Astrocyte (in vitro differentiated cells and primary cell): Measurements from ENCODE around the gene GRAP. TPM values are rescaled to one million over a fixed set of nuclear protein-coding genes. Genes with fewer than 3 reads are reported as not detected.

Experiments used
- DNase-seq: peaks from one replicate; pipeline ENCODE4 v3.0.0-alpha.2; 2010; ENCODE audit warnings: low read depth
- FAIRE-seq: peaks from 2 replicates; lab custom pipeline; 2011; peaks lifted over from hg19 to GRCh38; lab: Jason Lieb, UNC
- H2AFZ ChIP-seq: 2 replicates; pipeline ENCODE4 v1.6.0; 2012; ENCODE audit warnings: low read depth, low read length, inconsistent platforms
- H3K27ac ChIP-seq: 2 replicates; pipeline ENCODE4 v1.5.1; 2011; ENCODE audit warnings: low read depth, low read length, inconsistent platforms
- H3K27me3 ChIP-seq: 2 replicates; pipeline ENCODE4 v1.6.0; 2011; ENCODE audit warnings: low read length, inconsistent platforms; ENCODE audit not compliant: insufficient read depth
- H3K36me3 ChIP-seq: 2 replicates; pipeline ENCODE4 v1.5.1; 2011; ENCODE audit warnings: low read length, inconsistent platforms; ENCODE audit not compliant: insufficient read depth
- H3K4me1 ChIP-seq: 2 replicates; pipeline ENCODE4 v1.5.1; 2011; ENCODE audit warnings: low read length, inconsistent platforms; ENCODE audit not compliant: insufficient read depth
- H3K4me2 ChIP-seq: 2 replicates; pipeline ENCODE4 v1.6.0; 2012; ENCODE audit warnings: low read length, inconsistent platforms
- H3K4me3 ChIP-seq: 2 replicates; pipeline ENCODE4 v1.5.1; 2011; ENCODE audit warnings: low read depth, mild to moderate bottlenecking, low read length, inconsistent platforms; ENCODE audit not compliant: insufficient read depth
- H3K79me2 ChIP-seq: 2 replicates; pipeline ENCODE4 v1.6.0; 2012; ENCODE audit warnings: mild to moderate bottlenecking, low read length, inconsistent platforms; ENCODE audit not compliant: insufficient read depth
- H3K9ac ChIP-seq: 2 replicates; pipeline ENCODE4 v1.6.0; 2012; ENCODE audit warnings: mild to moderate bottlenecking, low read length, inconsistent platforms
- H3K9me3 ChIP-seq: 2 replicates; pipeline ENCODE4 v1.5.1; 2012; ENCODE audit warnings: low read depth, mild to moderate bottlenecking, low read length, inconsistent platforms; ENCODE audit not compliant: insufficient read depth
- H4K20me1 ChIP-seq: 2 replicates; pipeline ENCODE4 v1.6.0; 2012; ENCODE audit warnings: low read length, inconsistent platforms; ENCODE audit not compliant: insufficient read depth
- H3K27ac Mint-ChIP-seq: one replicate; pipeline ENCODE4 v1.8.0; 2021; ENCODE audit warnings: mild to moderate bottlenecking, mixed read lengths; ENCODE audit not compliant: unreplicated experiment
- H3K27me3 Mint-ChIP-seq: one replicate; pipeline ENCODE4 v1.8.0; 2021; ENCODE audit warnings: low read depth, mixed read lengths; ENCODE audit not compliant: unreplicated experiment
- H3K36me3 Mint-ChIP-seq: one replicate; pipeline ENCODE4 v1.8.0; 2021; ENCODE audit warnings: low read depth, mixed read lengths; ENCODE audit not compliant: unreplicated experiment
- H3K4me1 Mint-ChIP-seq: one replicate; pipeline ENCODE4 v1.8.0; 2021; ENCODE audit warnings: low read depth, mixed read lengths; ENCODE audit not compliant: unreplicated experiment
- H3K4me3 Mint-ChIP-seq: one replicate; pipeline ENCODE4 v1.8.0; 2021; ENCODE audit warnings: mild to moderate bottlenecking, moderate library complexity, mixed read lengths; ENCODE audit not compliant: unreplicated experiment
- H3K9me3 Mint-ChIP-seq: one replicate; pipeline ENCODE4 v1.8.0; 2021; ENCODE audit warnings: mild to moderate bottlenecking, mixed read lengths; ENCODE audit not compliant: unreplicated experiment
- EZH2 ChIP-seq: IDR thresholded peaks from 2 replicates; pipeline ENCODE4 v1.6.1; 2012; ENCODE audit warnings: mild to moderate bottlenecking, low read length, inconsistent platforms; ENCODE audit not compliant: insufficient read depth
- total RNA-seq: library from RNA; stranded (reverse); gene quantifications from 2 replicates; pipeline ENCODE4 v1.2.1, GENCODE V29; 2021
- TF ChIP-seq, protein P1 (sequence below): IDR thresholded peaks from 2 replicates; pipeline ENCODE4 v1.5.1; 2011; ENCODE audit warnings: low read depth, mild to moderate bottlenecking, inconsistent platforms, low read length, moderate library complexity; ENCODE audit not compliant: insufficient read depth

GRAP gene
- total RNA-seq, 1 donor from 2014 or later: 0.30 TPM

DNA sequence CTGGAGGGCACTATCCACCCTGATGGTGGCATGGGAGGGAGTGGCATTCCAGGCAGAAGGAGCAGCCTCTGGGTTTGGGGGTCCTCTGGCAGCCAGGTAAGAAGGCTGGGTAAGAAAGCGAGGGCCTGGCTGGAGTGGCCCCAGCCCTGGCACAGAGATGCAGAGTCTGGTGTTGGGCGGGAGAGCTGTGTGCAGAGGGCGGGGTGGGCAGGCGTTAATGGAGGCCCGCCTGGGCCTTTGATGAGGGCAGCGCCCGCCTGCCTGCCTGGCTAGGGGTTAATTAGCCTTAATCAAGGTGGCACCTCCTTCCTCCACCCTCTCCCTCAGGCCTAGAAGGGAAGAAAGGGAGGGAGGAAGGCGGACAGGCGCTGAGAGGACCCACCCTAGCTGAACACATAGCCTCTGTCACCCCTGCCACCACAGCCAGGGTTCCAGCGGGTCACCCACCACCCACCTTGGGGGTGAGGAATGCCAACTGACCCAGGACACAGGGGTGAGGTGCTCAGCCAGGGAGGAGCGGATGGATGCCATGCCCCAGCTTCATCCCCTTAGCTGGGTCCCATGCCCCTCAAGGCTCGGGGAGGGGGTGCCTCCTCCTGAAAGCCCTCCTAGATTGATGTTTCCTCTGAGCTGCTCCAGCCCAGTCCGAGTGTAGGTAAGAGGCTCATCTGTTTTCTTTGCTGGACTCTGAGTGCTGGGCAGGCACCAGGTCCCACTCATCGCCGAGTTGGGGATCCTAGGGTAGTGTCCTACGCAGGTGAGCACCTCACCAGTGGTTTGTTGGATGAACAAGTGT, 28.8 kb downstream of the GRAP start:
- no peaks in the 10 kb centered on the region for H4K20me1 ChIP-seq
- H3K9me3 Mint-ChIP-seq: no peaks in the 10 kb centered on the region
- H3K9me3 ChIP-seq: no peaks in the 10 kb centered on the region
- H3K9ac ChIP-seq: no peak overlapping the region
- DNase-seq (no peak), FAIRE-seq (no peak)
- peaks cover 3% of the 10 kb centered on the region for H3K27me3 ChIP-seq
- H3K4me3 ChIP-seq: no peak overlapping the region
- H3K36me3 ChIP-seq: no peaks in the 10 kb centered on the region
- no peak overlapping the region for H2AFZ ChIP-seq
- peaks cover 41% of the 10 kb centered on the region for H3K27me3 Mint-ChIP-seq
- no peaks in the 10 kb centered on the region for H3K36me3 Mint-ChIP-seq
- no peaks in the 10 kb centered on the region for H3K79me2 ChIP-seq
- no peaks in the 10 kb centered on the region for H3K4me1 Mint-ChIP-seq
- TF ChIP-seq EZH2: no peak
- no peak overlapping the region for H3K27ac ChIP-seq
- H3K4me2 ChIP-seq: no peak overlapping the region
- H3K4me3 Mint-ChIP-seq: no peak overlapping the region
- no peak overlapping the region for H3K27ac Mint-ChIP-seq
- H3K4me1 ChIP-seq: no peaks in the 10 kb centered on the region

DNA sequence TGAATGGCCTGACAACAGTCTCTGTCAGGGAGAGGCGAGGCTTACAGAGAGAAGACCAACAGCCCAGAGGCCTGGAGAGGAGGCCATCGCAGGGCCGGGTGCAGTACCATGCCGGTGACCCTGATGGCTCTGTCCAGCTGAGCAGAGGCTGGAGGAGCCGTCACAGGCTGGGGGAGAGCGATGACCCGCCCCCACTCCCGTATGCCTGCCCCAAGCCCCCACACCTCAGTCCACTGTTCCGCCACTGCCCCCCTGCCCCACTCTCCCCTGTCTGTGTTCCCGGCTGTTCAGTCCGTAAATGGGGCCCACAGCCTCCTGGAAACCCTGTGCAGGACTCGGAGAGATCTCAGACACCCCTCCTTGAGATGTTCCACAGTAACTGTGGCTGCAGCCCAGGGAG, 29.4 kb downstream of the GRAP start:
- Mint-ChIP-seq H3K4me1 (peaks cover under 1% of the 10 kb centered on the region), H3K27ac (no peak overlapping the region), H3K4me3 (no peak overlapping the region), H3K9me3 (no peaks in the 10 kb centered on the region), H3K27me3 (peaks cover 36% of the 10 kb centered on the region), H3K36me3 (no peaks in the 10 kb centered on the region)
- Histone ChIP-seq H3K27me3 (peaks cover 3% of the 10 kb centered on the region), H3K4me3 (no peak overlapping the region), H2AFZ (no peak overlapping the region), H3K79me2 (no peaks in the 10 kb centered on the region), H3K9ac (no peak overlapping the region), H3K27ac (no peak overlapping the region), H3K4me1 (no peaks in the 10 kb centered on the region), H3K4me2 (no peak overlapping the region), H4K20me1 (no peaks in the 10 kb centered on the region), H3K9me3 (no peaks in the 10 kb centered on the region), H3K36me3 (no peaks in the 10 kb centered on the region)
- TF ChIP-seq, protein P1, sequence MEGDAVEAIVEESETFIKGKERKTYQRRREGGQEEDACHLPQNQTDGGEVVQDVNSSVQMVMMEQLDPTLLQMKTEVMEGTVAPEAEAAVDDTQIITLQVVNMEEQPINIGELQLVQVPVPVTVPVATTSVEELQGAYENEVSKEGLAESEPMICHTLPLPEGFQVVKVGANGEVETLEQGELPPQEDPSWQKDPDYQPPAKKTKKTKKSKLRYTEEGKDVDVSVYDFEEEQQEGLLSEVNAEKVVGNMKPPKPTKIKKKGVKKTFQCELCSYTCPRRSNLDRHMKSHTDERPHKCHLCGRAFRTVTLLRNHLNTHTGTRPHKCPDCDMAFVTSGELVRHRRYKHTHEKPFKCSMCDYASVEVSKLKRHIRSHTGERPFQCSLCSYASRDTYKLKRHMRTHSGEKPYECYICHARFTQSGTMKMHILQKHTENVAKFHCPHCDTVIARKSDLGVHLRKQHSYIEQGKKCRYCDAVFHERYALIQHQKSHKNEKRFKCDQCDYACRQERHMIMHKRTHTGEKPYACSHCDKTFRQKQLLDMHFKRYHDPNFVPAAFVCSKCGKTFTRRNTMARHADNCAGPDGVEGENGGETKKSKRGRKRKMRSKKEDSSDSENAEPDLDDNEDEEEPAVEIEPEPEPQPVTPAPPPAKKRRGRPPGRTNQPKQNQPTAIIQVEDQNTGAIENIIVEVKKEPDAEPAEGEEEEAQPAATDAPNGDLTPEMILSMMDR: no peak
- TF ChIP-seq EZH2: no peak
- DNase-seq (no peak), FAIRE-seq (no peak)

DNA sequence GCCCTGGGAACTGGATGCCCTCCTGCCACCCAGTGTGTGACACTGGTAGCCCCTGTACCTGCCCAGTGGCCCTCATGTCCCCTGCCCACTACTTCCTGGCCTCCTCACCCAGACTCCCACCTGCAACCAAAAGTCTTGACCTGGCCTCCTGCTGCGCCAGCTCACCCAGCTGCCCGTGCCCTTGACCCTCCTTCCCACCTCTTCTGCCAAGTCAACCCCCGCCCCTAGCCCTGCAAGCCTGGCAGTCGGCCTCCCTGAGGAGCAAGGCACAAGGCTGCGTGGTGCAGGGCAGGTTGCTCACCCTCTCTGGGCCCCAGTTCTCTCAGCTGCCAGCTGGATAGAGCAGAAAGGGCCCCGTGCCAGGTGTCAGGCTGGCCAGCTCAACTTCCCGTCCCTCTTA, 29.9 kb downstream of the GRAP start:
- Histone ChIP-seq H3K9me3 (no peaks in the 10 kb centered on the region), H3K27me3 (peaks cover 3% of the 10 kb centered on the region), H3K27ac (no peak overlapping the region), H4K20me1 (no peaks in the 10 kb centered on the region), H3K4me3 (no peak overlapping the region), H3K4me1 (no peaks in the 10 kb centered on the region), H2AFZ (no peak overlapping the region), H3K36me3 (no peaks in the 10 kb centered on the region), H3K9ac (no peak overlapping the region), H3K4me2 (no peak overlapping the region), H3K79me2 (no peaks in the 10 kb centered on the region)
- H3K9me3 Mint-ChIP-seq: no peaks in the 10 kb centered on the region
- H3K27ac Mint-ChIP-seq: no peak overlapping the region
- DNase-seq (no peak), FAIRE-seq (no peak)
- H3K4me1 Mint-ChIP-seq: peaks cover 3% of the 10 kb centered on the region
- no peaks in the 10 kb centered on the region for H3K36me3 Mint-ChIP-seq
- H3K4me3 Mint-ChIP-seq: no peak overlapping the region
- H3K27me3 Mint-ChIP-seq: peaks cover 36% of the 10 kb centered on the region
- no peak for TF ChIP-seq EZH2
- TF ChIP-seq, protein P1: no peak
